ENCODE results near the gene CCDC159.
"Not testable (repeated sequence)": the region's sequence is repeated elsewhere in the genome, so short reads cannot be mapped to it uniquely, and the experiment has no call there.

Gene CCDC159

GRCh38 chr19:11365557-11366117 is 19.3 kb downstream of the CCDC159 start:
- DNase-seq (ENCODE audit: low read depth in 3 of 3): no peak

GRCh38 chr19:11367528-11367927 is 21.2 kb downstream of the CCDC159 start:
- no peak for DNase-seq (ENCODE audit: low read depth in 3 of 3)

GRCh38 chr19:11370744-11371143 is 24.4 kb downstream of the CCDC159 start:
- DNase-seq (ENCODE audit: low read depth in 3 of 3): no peak

GRCh38 chr19:11373166-11373884 is 27.0 kb downstream of the CCDC159 start:
- no peak for DNase-seq (ENCODE audit: low read depth in 3 of 3)

- DNase-seq (ENCODE audit: low read depth in 3 of 3): no peak
Observed at GRCh38 chr19:11373885-11374432, 27.6 kb downstream of the CCDC159 start.

GRCh38 chr19:11374433-11375142 is 28.3 kb downstream of the CCDC159 start, which contains the start of gene SWSAP1:
TSS of gene SWSAP1 (plus strand) at chr19:11374666. CDS start at chr19:11374681, 15 bp downstream.
- DNase-seq (ENCODE audit: low read depth in 3 of 3): peak; percentile 89 to 96 (median 94)

- peak in 2 of 3 donors; percentile 60 to 67 for DNase-seq (ENCODE audit: low read depth in 3 of 3)
Observed at GRCh38 chr19:11375143-11375948, 29.0 kb downstream of the CCDC159 start.

- peak in 1 of 3 donors; percentile 8 for DNase-seq (ENCODE audit: low read depth in 3 of 3)
Observed at GRCh38 chr19:11377237-11377636, 30.9 kb downstream of the CCDC159 start.

- DNase-seq (ENCODE audit: low read depth in 3 of 3): no peak
Observed at GRCh38 chr19:11377756-11378155, 31.4 kb downstream of the CCDC159 start.

GRCh38 chr19:11378319-11379189 is 32.2 kb downstream of the CCDC159 start:
- DNase-seq (ENCODE audit: low read depth in 3 of 3): peak in 1 of 3 donors; percentile 12

- DNase-seq (ENCODE audit: low read depth in 3 of 3): not testable (repeated sequence)
Observed at GRCh38 chr19:11379269-11379845, 33.0 kb downstream of the CCDC159 start.

GRCh38 chr19:11379857-11380350 is 33.6 kb downstream of the CCDC159 start:
- no peak for DNase-seq (ENCODE audit: low read depth in 3 of 3)

- DNase-seq (ENCODE audit: low read depth in 3 of 3): peak; percentile 89 to 93 (median 92)
Observed at GRCh38 chr19:11380653-11381537, 34.6 kb downstream of the CCDC159 start.

GRCh38 chr19:11382898-11383705 is 36.8 kb downstream of the CCDC159 start:
- peak in 1 of 3 donors; percentile 46 for DNase-seq (ENCODE audit: low read depth in 3 of 3)

GRCh38 chr19:11383706-11384048 is 37.4 kb downstream of the CCDC159 start:
- no peak for DNase-seq (ENCODE audit: low read depth in 3 of 3)

GRCh38 chr19:11384778-11385129 is 38.4 kb downstream of the CCDC159 start:
- no peak for DNase-seq (ENCODE audit: low read depth in 3 of 3)

GRCh38 chr19:11387162-11388034 is 41.1 kb downstream of the CCDC159 start:
- DNase-seq (ENCODE audit: low read depth in 3 of 3): no peak

Measured in stimulated activated CD4-positive, alpha-beta T cell treated with anti-CD3 and anti-CD28 coated beads, TNF-alpha, amount 100 ng/mL, for 48 hours (primary cell).